GM04503 (cell line): ENCODE data around the gene PPFIA4.

ENCODE experiments used
- DNase-seq: peaks from one replicate; pipeline ENCODE4 v3.0.0-alpha.2; 2012; ENCODE audit warnings: low read depth

PPFIA4 gene

DNA sequence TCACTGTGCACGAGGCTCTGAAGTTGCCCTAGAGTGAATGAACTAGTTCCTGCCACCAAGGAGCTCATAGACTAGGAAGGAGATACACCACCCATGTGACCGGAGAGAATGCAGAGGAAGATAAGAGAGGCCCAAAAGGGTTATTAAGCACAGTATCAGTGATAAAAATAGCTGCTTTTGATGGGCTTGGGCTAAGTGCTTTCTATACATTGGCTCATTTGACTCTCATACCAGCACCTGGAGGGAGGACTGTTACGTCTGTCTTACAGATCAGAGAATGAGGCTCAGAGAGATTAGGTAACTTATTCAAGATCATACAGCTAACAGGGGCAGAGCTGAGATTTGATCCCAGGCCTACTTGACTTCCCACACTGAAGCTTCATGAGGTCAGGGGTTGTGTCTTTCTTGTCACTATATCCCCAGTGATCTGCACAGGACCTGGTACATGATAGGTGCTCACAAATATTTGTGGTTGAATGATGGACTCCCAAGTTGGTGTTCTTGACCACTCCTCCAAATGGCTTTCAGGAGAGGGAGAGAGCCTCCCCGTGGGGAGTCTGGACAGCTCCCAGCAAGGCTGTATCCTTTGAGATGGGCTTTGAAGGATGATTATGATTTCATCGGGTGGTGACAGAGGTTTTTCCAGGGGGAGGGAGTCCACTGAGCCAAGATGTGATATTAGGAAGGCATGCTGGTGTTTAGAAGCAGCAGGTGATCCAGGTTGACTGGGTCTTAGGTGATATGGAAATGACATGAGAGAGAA, 14.4 kb downstream of the PPFIA4 start:
- no peak for DNase-seq

DNA sequence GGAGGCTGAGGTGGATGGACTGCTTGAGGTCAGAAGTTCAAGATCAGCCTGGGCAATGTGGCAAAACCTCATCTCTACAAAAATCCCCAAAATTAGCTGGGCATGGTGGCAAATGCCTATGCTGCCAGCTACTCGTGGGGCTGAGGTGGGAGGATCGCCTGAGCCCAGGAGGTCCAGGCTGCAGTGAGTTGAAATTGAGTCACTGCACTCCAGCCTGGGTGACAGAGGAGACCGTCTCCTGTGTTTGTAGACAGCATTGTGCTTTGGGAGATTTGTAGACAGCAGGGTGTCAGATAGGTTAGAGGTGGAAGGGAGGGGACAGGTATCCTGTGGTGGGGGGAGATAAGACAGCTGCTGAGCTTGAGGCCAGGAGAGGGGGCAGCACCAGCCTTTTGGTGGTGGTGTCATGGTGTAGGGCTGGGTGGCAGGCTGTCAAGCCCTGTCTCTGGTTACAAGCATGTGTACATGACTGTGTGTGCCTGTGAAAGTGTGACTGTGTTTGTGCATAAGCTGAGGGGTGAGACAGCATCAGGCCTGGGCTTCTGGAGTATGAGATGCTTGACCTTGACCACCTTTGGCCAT, 15.2 kb downstream of the PPFIA4 start:
- DNase-seq = no peak

DNA sequence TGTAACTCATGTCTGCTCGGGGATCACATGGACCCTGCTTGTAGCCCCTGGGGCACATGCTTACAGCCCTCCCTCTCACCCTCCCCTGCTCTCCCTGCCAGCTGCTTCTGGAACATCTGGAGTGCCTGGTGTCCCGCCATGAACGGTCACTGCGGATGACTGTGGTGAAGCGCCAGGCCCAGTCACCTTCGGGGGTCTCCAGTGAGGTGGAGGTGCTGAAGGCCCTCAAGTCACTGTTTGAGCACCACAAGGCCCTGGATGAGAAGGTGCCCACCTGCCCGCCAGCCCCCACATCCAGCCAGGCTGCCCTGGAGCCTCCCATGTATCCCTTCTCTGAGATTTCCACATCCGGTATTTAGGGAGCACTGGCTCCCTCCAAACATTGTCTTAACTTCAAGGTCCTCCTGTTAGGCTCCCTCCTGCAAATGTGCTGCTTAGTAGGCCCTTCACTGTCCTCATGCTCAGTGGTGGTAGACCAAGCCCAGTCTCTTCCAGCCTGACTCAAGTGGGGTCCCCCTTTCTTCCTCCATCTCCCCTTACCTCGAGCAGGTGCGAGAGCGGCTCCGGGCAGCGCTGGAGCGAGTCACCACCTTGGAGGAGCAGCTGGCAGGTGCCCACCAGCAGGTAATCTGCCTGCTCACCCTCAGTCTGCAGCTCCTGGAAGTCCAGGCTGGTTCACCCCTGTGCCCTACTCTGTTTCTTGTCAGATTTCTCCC, 17.7 kb downstream of the PPFIA4 start:
- DNase-seq = no peak

GRCh38 chr1:203044546-203045250, 18.4 kb downstream of the PPFIA4 start:
- DNase-seq = no peak

DNA sequence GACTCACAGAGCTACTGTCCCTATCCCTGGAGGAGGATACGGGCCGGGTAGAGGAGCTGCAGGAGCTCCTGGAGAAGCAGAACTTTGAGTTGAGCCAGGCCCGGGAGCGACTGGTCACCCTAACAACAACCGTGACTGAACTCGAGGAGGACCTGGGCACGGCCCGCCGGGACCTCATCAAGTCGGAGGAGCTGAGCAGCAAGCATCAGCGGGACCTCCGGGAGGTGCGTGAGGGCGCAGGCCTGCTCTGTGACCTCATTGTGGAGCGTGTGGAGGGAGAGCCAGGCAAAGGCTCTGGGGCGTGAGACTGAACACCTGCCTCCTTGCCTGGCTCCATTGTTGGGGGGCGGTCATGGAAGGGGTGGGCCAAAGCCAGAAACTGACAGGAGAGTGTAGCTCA, 19.0 kb downstream of the PPFIA4 start:
- DNase-seq = no peak

DNA sequence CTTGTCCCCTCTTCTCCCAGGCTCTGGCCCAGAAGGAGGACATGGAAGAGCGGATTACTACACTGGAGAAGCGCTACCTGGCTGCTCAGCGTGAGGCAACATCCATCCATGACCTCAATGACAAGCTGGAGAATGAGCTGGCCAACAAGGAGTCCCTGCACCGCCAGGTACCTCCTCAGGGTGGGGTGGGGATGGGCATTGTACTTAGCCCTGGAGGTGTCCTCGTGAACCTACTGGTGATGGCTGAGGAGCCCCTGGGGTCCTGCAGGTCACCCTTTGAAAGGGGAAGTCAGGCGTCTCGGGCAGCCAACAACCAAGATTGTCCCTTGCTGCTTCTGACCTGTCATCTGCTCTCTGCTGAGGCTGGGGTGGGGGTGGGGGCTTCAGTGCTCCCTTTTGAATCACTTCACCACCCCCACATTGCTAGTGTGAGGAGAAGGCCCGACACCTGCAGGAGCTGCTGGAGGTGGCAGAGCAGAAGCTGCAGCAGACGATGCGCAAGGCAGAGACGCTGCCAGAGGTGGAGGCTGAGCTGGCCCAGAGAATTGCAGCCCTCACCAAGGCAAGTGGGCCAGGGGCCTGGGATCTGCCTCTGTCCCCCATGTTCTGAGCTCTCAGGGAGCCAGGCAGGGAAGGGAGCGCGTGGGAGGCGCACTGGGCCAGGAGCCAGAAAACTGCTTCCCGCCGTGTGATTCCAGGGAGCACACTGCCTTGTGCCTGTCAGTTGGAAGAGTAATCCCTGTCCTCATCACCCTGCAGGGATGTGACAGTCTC, 19.7 kb downstream of the PPFIA4 start:
- DNase-seq = no peak

DNA sequence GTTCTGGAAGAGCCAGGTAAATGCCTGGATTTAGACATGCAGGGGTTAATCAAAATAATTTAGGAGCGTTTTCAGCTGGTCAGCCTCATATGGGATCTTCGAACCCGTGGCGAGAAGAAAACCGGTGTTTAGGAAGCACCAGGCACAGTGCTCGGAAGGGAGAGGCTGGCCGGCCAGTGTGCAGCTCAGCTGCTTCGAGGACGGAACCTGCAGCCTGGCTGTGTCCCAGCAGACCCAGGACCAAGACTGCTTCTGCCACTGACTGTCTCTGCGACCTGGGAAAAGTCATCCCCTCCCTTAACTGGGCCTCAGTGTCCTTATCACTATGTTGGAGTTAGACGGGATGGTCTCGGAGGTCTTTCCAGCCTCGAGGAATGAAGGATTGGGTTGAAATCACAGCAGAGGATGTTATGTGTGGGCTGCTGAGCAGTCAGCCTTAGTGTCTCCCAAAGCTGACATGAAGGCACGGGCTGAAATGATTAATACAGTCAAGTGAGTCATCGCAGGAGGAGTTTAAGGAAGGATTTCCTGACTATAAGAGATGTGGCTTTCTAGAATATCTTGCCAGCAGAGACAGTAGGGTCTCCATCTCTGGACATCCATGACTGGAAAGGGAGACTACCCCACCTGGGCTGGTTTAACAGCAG, 20.8 kb downstream of the PPFIA4 start:
- DNase-seq = peak; percentile 56

GRCh38 chr1:203048086-203048485, 21.8 kb downstream of the PPFIA4 start:
- DNase-seq = no peak

DNA sequence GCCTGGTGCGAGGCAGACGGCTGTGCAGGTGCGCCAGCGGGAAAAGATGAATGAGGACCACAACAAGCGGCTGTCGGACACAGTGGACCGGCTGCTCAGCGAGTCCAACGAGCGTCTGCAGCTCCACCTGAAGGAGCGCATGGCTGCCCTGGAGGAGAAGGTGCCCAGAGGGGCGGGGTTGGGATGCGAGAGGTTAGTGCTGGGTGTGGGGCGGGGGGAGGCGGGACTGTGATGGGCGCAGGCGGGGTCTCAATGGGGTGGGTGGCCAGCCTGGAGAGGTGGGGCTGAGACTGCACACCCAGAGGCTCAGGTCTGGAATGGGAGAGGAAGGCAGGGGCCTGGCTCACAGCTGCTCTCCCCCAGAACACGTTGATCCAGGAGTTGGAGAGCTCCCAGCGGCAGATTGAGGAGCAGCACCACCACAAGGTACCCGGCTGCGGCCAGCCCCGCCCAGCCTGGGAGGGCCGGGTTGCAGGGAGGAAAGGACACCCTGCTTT, 22.3 kb downstream of the PPFIA4 start:
- no peak for DNase-seq

- DNase-seq = no peak
Measured at GRCh38 chr1:203049077-203049476, 22.8 kb downstream of the PPFIA4 start.

DNA sequence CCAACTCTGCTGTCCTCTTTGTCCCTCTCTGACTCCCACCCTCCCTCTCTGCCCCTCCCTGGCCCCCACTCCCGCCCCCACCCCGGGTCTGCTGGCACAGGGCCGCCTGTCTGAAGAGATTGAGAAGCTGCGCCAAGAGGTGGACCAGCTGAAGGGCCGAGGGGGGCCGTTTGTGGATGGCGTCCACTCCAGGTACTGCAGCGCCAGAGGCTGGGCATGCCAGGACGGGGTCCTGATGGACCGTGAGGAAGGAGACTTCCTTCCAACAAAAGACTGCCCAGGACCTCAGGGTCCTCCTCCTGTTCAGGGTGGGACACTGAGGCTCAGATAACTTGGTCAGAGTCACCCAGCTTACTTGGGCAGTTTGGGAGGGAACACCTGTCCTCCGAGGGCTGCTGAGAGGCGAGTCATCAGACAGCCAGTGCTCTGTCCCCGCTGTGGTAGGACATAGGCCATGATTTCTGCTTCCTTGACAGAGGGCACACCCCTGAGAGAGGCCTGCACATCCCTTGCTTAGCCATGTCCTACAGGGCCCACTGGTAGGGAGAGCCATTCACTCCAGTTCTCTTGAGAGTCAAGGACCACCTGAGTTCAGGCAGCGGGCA, 23.4 kb downstream of the PPFIA4 start:
- DNase-seq = no peak

DNA sequence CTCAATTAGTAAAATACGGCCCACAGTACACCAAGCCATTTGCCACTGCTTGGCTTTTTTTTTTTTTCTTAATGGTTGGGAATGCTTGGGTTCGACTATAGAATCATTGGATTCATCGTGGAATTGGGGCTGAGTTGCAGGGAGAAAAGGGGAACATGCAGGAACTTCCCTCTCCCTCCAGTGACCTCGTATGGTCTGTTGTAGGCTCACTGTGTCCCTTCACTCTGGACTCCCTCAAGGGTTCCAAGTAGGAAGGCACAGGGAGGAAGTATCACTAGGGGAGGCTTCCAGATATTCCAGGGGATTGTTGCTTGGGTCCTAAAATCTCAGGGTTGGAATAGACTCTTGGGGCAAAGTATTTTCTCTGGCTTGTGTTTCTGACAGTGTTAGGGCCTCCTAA, 24.5 kb downstream of the PPFIA4 start:
- no peak for DNase-seq

GRCh38 chr1:203051841-203052324, 25.6 kb downstream of the PPFIA4 start:
- no peak for DNase-seq

GRCh38 chr1:203052601-203053000, 26.3 kb downstream of the PPFIA4 start:
- DNase-seq = no peak

DNA sequence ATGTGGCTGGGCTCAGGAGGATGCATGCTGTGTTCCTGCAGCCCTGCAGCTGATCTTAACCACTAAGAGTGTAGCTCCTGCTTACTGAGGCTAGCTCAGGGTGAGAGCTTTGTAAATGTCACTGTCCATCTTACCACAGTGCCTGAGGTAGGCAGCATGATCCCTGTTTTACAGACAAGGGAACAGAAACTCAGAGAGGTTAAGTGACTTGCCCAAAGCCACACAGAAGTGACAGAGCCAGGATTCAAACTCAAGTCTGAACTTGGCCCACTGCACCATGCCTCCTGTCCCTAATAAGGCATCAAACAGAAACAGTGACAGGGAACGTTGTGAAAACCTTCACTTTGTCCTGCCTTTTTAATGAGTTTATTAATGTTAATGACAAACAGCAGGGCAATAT, 27.9 kb downstream of the PPFIA4 start:
- no peak for DNase-seq

DNA sequence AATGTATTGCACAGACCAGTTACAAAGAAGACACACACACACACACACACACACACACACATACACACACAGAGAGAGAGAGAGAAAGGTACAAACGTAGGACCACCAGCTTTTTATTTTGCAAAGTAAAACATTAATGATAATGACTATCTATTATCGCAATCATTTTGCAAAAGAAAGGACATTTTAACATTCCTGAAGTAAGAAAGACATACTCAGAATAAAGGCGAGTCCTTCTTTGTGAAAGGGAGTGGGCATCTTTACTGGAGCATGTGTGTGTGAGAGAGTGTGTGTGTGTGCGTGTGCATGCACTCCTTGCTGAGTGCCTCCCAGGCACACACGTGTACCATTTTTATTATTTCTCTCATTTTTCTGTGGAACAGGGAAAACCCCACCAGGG, 28.4 kb downstream of the PPFIA4 start:
- DNase-seq = no peak

- no peak for DNase-seq
Measured at GRCh38 chr1:203055161-203055799, 29.0 kb downstream of the PPFIA4 start.

DNA sequence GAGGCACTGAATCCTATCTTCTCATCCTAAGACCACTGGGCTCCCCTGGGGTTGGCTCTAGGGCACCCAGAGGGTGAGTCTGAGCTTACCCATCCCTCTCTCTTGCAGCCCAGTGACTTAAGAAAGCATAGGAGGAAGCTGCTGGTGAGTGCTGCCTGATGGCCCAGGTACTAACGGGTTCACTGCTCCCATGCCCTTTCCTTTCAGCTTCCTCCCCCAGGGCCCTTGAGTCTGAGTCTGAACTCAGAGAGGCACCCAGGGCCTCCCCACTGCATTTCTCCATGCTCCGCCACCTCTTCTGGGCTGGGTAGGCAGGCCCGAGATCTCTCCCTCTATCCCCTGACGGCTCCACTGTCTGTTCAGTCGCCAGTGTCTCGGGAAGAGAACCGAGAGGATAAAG, 29.7 kb downstream of the PPFIA4 start:
- DNase-seq = no peak

DNA sequence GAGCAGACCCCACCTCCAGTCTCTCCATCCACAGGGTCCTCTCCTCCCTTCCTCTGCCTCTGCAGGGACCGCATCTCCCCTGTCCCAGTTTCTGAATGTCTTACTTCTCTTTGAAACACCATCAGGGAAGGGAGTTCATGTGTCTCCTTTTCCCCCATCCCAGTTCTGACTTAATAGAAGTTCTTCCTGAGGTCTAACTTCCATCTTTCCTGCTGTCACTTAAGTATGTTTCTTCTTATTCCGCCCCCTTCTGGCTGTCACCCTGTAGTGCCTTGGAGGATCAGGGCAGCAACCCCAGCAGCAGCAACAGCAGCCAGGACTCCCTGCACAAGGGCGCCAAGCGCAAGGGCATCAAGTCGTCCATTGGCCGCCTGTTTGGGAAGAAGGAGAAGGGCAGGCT, 30.2 kb downstream of the PPFIA4 start:
- DNase-seq = no peak
